Stimulated activated CD8-positive, alpha-beta memory T cell treated with anti-CD3 and anti-CD28 coated beads, Interleukin-7, amount 100 ng/mL, for 4 hours (primary cell): Measurements from ENCODE around the gene OR5H1.
"Not testable (repeated sequence)": the region's sequence is repeated elsewhere in the genome, so short reads cannot be mapped to it uniquely, and the experiment has no call there.

Source experiments
- DNase-seq, 2 donors: peaks; one replicate each; pipeline ENCODE4 v3.0.0-alpha.2; 2020; ENCODE audit warnings: low read depth in 2 of 2

Gene OR5H1

DNA sequence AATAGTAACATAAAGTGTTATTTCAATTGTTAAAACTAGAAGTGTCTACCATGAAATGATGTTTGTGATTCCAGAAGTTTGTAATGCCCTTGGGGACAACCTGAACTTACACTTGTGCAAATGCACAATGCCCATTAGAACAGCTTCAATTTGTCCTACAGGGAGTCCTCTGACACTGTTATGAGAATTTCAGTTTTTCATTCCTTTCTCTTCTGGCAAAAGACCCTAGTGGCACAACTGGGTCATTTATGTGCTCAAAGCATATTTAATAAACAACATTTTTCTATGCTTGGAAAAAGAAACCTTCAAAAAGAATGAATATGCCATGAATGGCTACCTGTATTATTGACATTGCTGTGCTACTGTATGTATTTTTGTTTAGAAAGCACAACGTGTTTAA, at the start of gene OR5H1:
Gene OR5H1, plus strand, starts transcription at position 301 of the 400 bp plus-strand sequence. CDS start 1,977 bp downstream, outside the sequence.
- DNase-seq, result no peak

DNA sequence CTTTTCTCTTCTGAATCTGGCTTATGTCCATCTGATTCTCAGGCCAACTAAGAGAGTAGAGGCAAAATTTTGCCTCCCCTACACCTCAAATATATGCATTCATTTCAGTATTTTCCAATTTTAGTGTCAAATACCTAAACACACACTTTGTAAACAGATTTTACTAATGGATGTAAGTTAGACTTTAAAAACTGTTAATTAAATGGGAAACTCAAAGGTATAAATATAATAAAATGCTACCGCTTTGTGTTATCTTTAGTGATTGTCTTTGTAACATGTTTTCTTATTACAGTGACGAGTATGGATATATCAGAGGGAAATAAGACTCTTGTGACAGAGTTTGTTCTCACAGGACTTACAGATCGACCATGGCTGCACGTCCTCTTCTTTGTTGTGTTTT, 43.6 kb upstream of the OR5H1 start, which contains the start of gene OR5AC2:
Gene OR5AC2, plus strand, starts transcription at position 301 of the 400 bp plus-strand sequence. Its CDS starts 0 bp downstream, at position 301.
- no peak for DNase-seq

DNA sequence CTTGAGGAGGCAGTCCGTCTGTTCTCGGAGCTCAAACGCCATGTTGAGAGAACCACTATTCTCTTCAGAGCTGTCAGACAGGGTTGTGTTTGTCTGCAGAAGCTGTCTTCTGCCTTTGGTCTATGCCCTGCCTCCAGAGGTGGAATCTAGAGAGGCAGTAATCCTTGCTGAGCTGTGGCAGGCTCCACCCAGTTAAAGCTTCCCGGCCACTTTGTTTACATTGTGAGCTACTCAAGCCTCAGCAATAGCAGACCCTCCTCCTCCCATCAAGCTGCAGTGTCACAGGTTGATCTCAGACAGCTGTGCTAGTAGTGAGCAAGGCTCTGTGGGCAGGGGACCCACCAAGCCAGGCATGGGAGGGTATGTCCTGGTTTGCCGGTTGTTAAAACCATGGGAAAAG, 34.6 kb upstream of the OR5H1 start:
- DNase-seq, result no peak

DNA sequence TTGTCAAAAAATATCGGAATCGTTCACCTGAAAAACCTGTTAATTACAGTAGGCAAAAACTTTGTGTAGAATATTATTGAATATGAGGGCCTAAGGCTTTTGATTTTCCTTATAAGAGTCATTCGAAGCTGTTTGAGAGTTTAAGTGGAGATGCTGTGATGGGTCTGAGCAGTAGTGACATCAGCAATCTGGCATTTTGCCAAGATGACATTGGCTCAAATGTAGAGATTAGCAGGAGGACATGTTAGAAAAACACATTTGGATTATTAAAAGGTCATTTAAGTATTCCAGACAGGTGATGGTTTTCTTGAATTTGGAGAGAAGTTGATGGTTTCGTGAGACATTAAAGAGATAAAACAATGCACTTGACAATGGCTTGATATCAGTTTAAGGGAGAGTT, 30.7 kb upstream of the OR5H1 start:
- DNase-seq, result no peak

DNA sequence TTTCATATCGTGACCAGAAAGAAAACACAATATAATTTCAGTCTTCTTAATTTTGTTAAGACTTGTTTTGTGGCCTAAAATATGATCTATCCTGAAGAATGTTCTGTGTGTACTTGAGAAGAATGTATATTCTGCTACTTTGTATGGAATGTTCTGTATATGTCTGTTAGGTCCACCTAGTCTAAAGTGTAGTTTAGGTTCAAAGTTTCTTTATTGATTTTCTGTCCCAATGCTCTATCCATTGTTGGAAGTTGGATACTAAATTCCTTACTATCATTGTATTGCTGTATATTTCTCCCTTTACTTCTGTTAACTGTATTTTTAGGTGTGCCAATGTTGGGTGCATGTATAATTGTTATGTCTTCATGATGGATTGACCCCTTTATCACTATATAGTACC, 22.4 kb upstream of the OR5H1 start:
- no peak for DNase-seq

DNA sequence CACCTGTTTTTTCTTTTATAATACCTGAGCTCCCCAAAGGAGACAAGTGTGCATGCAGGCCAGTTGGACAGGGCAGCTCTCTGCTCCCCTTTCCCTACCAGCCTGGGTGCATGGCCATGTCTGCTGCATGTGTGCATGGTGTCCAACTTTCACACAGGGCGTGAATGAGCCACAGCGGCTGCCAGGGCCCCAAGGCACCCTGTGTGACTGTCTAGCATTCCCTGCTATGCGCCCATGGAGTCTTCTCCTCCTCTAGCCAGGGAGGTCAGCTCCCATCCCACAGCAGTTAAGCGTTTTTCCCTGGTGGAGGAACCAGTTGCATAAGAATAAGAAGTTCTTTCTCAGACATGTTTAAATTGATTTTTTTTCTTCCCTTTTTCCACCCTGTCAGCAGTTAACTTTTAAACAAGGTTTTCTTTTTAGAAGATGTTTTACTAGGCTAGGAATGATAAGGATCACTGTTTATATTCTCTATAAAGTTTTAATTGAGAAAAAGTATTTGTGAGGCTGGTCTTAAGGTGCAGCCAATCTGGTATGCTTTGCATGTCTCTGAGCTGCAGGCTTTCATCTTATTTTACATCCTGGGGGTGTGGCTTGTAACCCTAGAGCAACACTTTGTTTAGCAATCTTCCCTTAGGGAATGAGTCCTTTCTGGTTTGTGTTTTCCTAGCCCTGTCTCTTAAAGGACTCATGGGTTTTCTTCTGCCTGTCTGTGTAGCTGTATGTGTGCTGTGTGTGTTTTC, 20.5 kb upstream of the OR5H1 start:
- DNase-seq, result no peak

DNA sequence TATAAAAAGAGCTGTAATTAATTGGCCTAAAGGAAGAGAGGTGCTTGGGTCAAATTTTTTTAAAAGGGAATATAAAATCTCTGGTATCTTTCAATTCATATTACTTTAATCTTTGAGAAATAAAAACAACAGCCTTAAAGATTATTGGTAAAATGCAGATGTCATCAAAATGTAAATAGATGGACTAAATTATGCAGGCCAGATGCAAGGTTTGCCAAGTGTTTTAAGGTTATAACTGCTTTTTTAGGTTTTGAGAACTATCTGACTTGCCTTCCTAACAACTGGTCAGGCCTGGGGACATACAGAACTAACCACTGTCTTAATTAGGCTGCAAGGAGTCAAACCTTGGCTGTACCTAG, 20.0 kb upstream of the OR5H1 start:
- DNase-seq, result no peak

DNA sequence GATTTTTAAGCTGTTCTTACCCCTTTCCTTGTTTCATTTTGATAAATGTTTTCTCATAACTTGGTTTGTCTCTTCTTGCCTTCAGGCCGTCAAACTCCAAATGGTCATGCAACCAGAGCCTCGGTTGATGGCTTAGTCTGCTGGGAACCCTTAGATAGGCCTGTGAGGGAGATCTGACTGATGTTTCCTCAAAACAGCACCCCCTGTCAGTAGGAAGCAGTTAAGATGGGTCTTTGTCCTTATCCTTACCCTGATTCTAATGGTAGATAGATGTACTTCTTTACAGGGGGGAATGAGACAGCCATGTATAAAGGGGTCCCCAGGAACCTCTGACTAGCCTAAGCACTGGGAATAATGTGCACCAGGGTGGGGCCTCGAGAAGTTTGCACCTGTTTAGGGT, 16.3 kb upstream of the OR5H1 start:
- no peak for DNase-seq

DNA sequence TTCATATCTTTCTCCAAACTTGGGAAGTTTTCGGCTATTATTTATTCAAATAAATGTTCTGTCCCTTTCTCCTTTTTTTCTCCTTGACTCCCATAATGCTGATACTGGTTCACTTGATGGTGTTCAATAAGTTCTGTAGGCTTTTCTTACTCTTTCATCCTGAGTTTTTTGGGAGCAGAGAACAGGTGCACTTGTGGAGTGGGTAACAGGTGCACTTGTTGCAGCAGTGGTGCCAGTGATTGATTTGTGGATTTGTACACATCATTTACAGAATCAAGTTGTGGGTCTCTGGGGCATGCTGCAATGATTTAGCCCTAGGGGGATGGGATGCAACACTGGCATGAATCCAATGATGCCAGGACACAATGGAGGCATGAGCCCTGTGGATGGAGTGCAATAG, 14.8 kb upstream of the OR5H1 start:
- no peak for DNase-seq

DNA sequence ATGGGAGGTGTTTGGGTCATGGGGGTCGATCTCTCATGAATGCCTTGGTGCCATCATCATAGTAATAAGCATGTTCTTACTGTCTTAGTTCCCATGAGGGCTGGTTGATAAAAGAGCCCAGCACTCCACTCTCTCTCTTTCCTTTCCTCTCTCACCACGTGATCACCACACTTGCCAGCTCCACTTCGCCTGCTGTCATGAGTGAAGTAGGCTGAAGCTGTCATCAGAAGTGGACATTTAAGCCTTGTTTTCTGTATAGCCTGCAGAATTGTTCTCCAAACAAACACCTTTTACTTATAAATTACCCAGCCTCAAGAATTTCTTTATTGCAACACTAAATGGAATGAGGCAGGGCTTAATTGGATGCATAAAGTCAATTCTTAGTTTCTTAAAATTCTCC, 6.1 kb downstream of the OR5H1 start:
- no peak for DNase-seq

DNA sequence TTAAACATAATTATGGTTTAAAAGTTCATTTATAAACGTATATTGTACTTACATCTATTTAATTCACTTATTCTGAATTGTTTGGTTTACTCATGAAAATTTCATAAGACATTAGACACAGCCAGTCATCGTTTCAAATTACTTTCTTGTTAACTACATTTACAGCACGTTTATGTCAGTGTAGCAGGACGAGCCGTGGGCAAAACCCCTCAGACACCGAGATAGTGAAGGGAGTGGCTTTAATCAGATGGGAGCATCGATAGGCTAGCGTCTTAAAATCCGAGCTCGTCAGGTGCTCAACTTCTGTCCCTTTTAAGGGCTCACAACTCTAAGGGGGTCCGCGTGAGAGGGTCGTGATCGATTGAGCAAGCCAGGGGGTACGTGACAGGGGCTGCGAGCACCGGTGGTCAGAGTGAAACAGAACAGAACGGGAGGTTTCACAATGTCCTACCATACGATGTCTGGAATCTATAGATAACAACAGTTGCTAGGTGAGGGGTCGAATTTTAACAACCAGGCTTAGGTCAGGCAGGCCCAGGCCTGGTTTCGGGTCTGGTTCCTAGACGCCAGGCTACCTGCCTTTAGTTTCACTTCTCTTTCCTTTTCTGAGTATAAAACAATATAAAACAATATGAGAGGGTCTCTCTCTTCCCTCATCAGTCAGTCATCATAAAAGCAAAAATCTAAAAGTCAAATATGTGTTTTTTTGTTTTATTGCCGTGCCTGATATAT, 7.5 kb downstream of the OR5H1 start:
- not testable (repeated sequence) for DNase-seq

DNA sequence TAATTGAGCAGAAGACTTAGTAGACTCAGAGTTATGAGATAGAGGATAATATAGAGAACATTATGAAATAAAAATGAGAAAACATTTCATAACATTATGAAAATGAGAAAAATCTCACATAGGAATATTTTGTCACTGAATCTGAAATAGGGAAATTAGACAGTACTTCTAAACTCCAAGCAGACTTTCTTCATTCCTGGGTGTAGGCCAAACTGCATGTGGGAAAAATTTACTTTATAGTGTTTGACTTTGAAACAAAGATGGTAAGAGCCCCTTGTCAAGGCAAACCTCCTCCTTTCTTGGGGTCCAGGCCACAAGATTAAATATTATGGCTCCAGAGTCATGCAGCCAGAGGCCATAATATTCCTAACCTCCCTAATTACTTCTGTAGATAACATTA, 10.0 kb downstream of the OR5H1 start:
- no peak for DNase-seq

DNA sequence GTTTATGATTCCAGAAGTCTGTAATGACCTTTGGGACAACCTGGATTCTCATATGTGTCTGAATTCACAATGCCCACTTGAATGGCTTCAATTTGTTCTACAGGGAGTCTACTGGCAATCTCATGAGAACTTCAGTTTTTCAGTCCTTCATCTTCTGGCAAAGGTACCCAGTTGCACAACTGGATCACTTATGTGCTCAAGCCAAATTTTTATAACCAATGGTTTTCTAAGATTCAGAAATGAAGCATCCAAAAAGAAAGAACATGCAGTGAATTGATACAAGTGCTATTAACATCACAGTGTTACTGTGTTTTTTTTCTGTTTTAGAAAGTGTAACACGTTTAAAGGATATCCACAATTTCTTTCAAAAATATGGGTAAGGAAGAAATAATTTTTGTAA, 16.7 kb downstream of the OR5H1 start, which contains the start of gene OR5H14:
Gene OR5H14, plus strand, starts transcription at position 301 of the 400 bp plus-strand sequence. CDS start 1,907 bp downstream, outside the sequence.
- no peak for DNase-seq

DNA sequence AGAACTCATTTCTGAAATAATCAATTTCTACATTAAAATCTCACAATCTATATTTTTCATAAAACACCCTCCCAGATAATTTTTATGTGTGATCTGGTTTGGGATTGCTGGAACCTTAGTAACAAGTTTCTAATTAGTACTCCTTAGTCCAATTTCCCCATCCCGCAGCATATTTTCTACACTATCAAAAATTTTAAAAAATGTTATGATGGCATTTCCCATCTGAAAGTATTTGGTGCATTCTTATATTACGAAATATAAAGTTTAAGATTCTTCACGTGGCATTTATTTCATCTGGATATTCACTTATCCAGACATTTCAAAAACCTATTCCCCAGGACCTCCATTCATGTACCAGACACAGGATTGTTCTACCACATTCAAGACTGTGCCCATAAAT, 18.2 kb downstream of the OR5H1 start:
- no peak for DNase-seq

DNA sequence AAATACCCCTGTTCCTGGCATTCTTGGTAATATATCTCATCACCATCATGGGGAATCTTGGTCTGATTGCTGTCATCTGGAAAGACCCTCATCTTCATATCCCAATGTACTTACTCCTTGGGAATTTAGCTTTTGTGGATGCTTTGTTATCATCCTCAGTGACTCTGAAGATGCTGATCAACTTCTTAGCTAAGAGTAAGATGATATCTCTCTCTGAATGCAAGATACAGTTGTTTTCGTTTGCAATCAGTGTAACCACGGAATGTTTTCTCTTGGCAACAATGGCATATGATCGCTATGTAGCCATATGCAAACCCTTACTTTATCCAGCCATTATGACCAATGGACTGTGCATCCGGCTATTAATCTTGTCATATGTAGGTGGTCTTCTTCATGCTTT, 18.9 kb downstream of the OR5H1 start:
- DNase-seq, result not testable (repeated sequence)

DNA sequence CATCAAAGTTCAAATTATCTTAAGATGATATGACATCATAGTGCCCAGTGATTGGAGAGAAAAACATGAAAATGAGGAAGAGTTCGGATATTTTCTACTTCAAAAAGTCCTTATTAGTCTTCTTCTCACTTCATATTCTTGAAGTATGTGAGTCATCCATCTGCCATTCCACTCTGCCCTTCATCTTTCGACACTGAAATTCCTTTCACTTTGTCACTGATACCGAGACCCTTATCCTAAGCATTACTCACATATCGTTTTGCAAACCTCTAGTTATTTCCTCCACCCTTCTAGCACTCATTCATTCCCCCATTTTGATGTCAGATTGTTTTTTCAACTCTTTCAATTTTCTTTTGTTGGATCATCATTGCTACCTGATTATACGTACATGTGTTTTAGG, 20.7 kb downstream of the OR5H1 start:
- no peak for DNase-seq

DNA sequence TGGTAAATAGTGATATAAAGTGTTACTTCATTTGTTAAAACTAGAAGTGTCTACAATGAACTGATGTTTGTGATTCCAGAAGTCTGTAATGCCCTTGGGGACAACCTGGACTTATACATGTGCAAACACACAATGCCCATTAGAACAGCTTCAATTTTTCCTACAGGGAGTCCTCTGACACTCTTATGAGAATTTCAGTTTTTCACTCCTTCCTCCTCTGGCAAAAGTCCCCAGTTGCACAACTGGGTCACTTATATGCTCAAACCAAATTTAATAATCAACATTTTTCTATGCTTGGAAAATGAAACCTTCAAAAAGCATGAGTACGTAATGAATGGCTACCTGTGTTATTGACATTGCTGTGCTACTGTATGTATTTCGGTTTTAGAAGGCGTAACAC, 35.9 kb downstream of the OR5H1 start, which contains the start of gene OR5H15:
Gene OR5H15, plus strand, starts transcription at position 301 of the 400 bp plus-strand sequence. CDS start 2,004 bp downstream, outside the sequence.
- no peak for DNase-seq

DNA sequence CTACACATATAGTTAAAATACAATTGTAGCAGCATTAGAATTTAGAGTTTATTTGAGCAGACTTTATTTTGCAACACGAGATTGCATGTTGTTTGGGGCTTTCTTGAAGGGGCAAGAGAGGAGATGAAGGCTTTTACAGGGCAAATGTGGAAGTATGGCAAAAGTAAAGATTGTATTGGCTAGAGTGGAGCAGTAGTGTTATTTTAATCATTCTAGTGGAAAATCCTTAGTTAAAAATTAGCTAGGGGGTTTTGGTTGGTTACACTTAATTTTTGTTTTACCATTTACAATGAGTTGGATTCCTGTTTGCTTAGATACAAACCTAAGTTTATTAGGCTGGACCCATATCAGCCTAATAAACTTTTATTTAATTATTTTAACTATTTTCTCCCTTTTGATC, 40.5 kb downstream of the OR5H1 start:
- no peak for DNase-seq

DNA sequence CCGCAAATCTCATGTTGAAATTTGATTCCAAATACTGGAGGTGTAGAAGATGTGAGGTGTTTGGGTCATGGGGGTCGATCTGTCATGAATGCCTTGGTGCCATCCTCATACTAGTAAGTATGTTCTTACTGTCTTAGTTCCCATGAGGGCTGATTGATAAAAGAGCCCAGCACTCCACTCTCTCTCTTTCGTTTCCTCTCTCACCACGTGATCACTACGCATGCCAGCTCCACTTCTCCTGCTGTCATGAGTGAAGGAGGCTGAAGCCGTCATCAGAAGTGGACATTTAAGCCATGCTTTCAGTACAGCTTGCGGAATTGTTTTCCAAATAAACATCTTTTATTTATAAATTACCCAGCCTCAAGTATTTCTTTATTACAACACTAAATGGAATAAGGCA, 42.1 kb downstream of the OR5H1 start:
- no peak for DNase-seq

DNA sequence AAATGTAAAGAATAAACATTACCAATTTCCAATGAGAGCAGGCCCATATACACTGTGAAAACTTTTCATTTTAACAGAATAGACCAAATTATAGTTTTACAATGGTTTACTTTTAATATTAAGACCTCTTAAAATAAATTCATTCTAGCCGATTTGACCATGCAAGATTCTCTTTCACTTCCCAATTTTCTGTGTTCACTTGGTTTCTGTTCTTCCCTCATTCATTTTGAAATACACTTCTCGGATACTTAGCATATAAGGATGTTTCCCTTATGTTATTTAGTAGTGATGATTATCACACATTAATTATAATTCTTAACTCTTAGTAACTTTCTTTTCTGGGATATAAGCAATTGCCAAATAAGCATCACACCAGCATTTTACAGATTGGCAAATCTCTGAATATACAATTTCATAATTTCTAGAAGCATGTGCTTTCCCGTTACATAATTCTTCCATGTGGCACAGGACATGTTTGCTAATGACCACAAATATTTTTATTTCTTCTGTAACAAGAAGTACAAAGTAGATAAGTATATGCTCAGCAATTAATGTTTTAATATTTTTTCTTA, 49.9 kb downstream of the OR5H1 start:
- DNase-seq, result no peak

DNA sequence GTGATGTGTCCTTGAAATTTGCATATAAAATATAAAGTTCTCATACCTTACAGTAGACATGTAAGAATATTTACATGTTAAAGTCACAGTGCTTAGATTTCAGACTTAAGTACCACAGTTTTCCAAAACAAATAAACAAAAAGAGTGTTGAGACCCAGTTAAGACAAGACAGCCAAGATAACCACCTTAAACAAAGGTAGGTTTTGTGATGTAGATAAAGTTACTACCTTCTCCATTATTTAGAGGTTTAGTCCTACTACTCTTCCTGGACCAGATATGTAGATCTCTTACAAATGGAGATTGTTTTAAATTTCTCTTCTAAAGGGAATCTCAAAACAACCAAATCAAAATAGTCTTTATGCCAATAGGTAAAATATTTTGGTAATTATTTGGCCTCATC, 51.7 kb downstream of the OR5H1 start:
- no peak for DNase-seq

DNA sequence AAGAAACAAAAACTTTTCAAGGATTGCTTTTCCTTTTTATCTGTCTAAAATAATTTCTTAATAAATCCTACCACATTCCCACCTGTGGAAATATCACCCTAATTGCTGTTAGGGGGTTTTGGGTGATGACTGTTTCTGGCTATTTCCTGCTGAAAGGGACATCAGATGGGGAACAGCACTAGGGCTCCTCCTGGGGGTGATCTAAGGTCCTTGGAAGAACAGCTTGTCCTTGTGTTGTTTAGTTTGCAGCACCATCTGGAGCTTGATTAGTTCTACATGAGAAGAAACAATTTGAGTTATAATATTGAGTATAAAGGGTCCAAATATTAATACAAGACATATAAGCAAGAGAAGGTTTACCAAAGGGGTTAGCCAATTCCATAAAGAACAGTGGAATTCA, 54.7 kb downstream of the OR5H1 start:
- no peak for DNase-seq
